Neural progenitor cell (in vitro differentiated cells): ENCODE results near the gene NPFFR2. TPM values are rescaled to one million over a fixed set of nuclear protein-coding genes. Genes with fewer than 3 reads are reported as not detected.
"Not testable (repeated sequence)": the region's sequence is repeated elsewhere in the genome, so short reads cannot be mapped to it uniquely, and the experiment has no call there.

ENCODE experiments used
- DNase-seq: peaks from one replicate; pipeline ENCODE4 v3.0.0-alpha.2; 2016; ENCODE audit warnings: low spot score
- H2AFZ ChIP-seq: fragments of 200-600 bp; sonication (generic); replicated peaks from 2 replicates; pipeline ENCODE4 v1.6.1; 2016; ENCODE audit warnings: antibody characterized with exemption
- H3F3A ChIP-seq: fragments of 200-600 bp; sonication (generic); 2 replicates; pipeline ENCODE4 v1.6.1; 2016; ENCODE audit warnings: antibody characterized with exemption, low read depth
- H3K27ac ChIP-seq: fragments of 200-600 bp; sonication (generic); 2 replicates; pipeline ENCODE4 v1.5.1; 2016; ENCODE audit warnings: mild to moderate bottlenecking
- H3K27me3 ChIP-seq: fragments of 200-600 bp; sonication (generic); 2 replicates; pipeline ENCODE4 v1.6.1; 2016; ENCODE audit warnings: mild to moderate bottlenecking, moderate library complexity
- H3K36me3 ChIP-seq: fragments of 200-600 bp; sonication (generic); 2 replicates; pipeline ENCODE4 v1.5.1; 2016
- H3K4me1 ChIP-seq: fragments of 200-600 bp; sonication (generic); 2 replicates; pipeline ENCODE4 v1.6.1; 2016; ENCODE audit warnings: mixed run types
- H3K4me2 ChIP-seq: fragments of 200-600 bp; sonication (generic); 2 replicates; pipeline ENCODE4 v1.6.1; 2016
- H3K4me3 ChIP-seq: fragments of 200-600 bp; sonication (generic); 2 replicates; pipeline ENCODE4 v1.5.1; 2016
- H3K79me2 ChIP-seq: fragments of 200-600 bp; sonication (generic); 2 replicates; pipeline ENCODE4 v1.6.1; 2016; ENCODE audit warnings: low read depth
- H3K9ac ChIP-seq: fragments of 200-600 bp; sonication (generic); 2 replicates; pipeline ENCODE4 v1.6.1; 2016
- H3K9me3 ChIP-seq: fragments of 200-600 bp; sonication (generic); 2 replicates; pipeline ENCODE4 v1.5.1; 2016; ENCODE audit warnings: low read depth
- H4K20me1 ChIP-seq: fragments of 200-600 bp; sonication (generic); 2 replicates; pipeline ENCODE4 v1.6.1; 2016; ENCODE audit warnings: low read depth
- H3K27ac Mint-ChIP-seq: 3 replicates; pipeline ENCODE4 v1.8.0; 2021; ENCODE audit warnings: mixed read lengths
- H3K27me3 Mint-ChIP-seq: 2 replicates; pipeline ENCODE4 v1.8.0; 2022; ENCODE audit warnings: low read depth, mild to moderate bottlenecking, inconsistent platforms, moderate library complexity, mixed read lengths; ENCODE audit not compliant: insufficient read depth
- H3K36me3 Mint-ChIP-seq: 3 replicates; pipeline ENCODE4 v1.8.0; 2021; ENCODE audit warnings: mixed read lengths
- H3K4me1 Mint-ChIP-seq: 3 replicates; pipeline ENCODE4 v1.8.0; 2021; ENCODE audit warnings: mixed read lengths
- H3K4me3 Mint-ChIP-seq: 3 replicates; pipeline ENCODE4 v1.8.0; 2021; ENCODE audit warnings: mild to moderate bottlenecking, moderate library complexity, mixed read lengths
- H3K9me3 Mint-ChIP-seq: 3 replicates; pipeline ENCODE4 v1.8.0; 2020; ENCODE audit warnings: mixed read lengths
- EZH2 ChIP-seq: fragments of 200-600 bp; sonication (generic); IDR thresholded peaks from 2 replicates; pipeline ENCODE4 v1.6.1; 2017; ENCODE audit warnings: antibody characterized with exemption, mild to moderate bottlenecking, moderate library complexity
- EZH2phosphoT487 ChIP-seq: fragments of 200-600 bp; sonication (generic); IDR thresholded peaks from 2 replicates; pipeline ENCODE4 v1.6.1; 2017; ENCODE audit warnings: antibody characterized with exemption
- total RNA-seq: library from RNA; depleted of rRNA; stranded (reverse); fragments of >200 nt; gene quantifications from 2 replicates; pipeline ENCODE4 v1.2.3, GENCODE V29; 2015; ENCODE audit warnings: low replicate concordance
- TF ChIP-seq, protein P1 (sequence below): fragments of 200-600 bp; sonication (generic); IDR thresholded peaks from 2 replicates; pipeline ENCODE4 v1.5.1; 2017; ENCODE audit warnings: antibody characterized with exemption, mild to moderate bottlenecking

Gene NPFFR2
- total RNA-seq, 1 donor from 2014 or later, result 2.1 TPM

- no peak overlapping the region for H3K4me3 Mint-ChIP-seq
- H3K9me3 ChIP-seq, result no peaks in the 10 kb centered on the region
- H3F3A ChIP-seq, result no peaks in the 10 kb centered on the region
- H3K4me1 Mint-ChIP-seq, result no peaks in the 10 kb centered on the region
- H3K4me3 ChIP-seq, result no peak overlapping the region
- TF ChIP-seq EZH2 (no peak), EZH2phosphoT487 (no peak)
- TF ChIP-seq, protein P1, sequence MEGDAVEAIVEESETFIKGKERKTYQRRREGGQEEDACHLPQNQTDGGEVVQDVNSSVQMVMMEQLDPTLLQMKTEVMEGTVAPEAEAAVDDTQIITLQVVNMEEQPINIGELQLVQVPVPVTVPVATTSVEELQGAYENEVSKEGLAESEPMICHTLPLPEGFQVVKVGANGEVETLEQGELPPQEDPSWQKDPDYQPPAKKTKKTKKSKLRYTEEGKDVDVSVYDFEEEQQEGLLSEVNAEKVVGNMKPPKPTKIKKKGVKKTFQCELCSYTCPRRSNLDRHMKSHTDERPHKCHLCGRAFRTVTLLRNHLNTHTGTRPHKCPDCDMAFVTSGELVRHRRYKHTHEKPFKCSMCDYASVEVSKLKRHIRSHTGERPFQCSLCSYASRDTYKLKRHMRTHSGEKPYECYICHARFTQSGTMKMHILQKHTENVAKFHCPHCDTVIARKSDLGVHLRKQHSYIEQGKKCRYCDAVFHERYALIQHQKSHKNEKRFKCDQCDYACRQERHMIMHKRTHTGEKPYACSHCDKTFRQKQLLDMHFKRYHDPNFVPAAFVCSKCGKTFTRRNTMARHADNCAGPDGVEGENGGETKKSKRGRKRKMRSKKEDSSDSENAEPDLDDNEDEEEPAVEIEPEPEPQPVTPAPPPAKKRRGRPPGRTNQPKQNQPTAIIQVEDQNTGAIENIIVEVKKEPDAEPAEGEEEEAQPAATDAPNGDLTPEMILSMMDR, result no peak
- no peak for DNase-seq
- H2AFZ ChIP-seq, result no peak overlapping the region
- H3K27me3 Mint-ChIP-seq, result no peaks in the 10 kb centered on the region
- no peaks in the 10 kb centered on the region for H3K9me3 Mint-ChIP-seq
- H3K27ac ChIP-seq, result no peak overlapping the region
- H3K27me3 ChIP-seq, result no peaks in the 10 kb centered on the region
- H3K4me1 ChIP-seq, result no peaks in the 10 kb centered on the region
- no peaks in the 10 kb centered on the region for H3K36me3 ChIP-seq
- no peak overlapping the region for H3K9ac ChIP-seq
- no peaks in the 10 kb centered on the region for H3K79me2 ChIP-seq
- no peaks in the 10 kb centered on the region for H4K20me1 ChIP-seq
- no peaks in the 10 kb centered on the region for H3K36me3 Mint-ChIP-seq
- H3K4me2 ChIP-seq, result no peak overlapping the region
- H3K27ac Mint-ChIP-seq, result no peak overlapping the region
Observed at GRCh38 chr4:72077346-72077745, 45.5 kb downstream of the NPFFR2 start.

GRCh38 chr4:72084587-72085011, 52.8 kb downstream of the NPFFR2 start:
- H3K9me3 Mint-ChIP-seq, result no peaks in the 10 kb centered on the region
- TF ChIP-seq EZH2phosphoT487 (no peak), EZH2 (no peak)
- TF ChIP-seq, protein P1, result no peak
- no peaks in the 10 kb centered on the region for H3K4me1 Mint-ChIP-seq
- Histone ChIP-seq H3F3A (no peaks in the 10 kb centered on the region), H3K9ac (no peak overlapping the region), H3K4me2 (no peak overlapping the region), H3K79me2 (no peaks in the 10 kb centered on the region), H3K4me1 (no peaks in the 10 kb centered on the region), H3K36me3 (no peaks in the 10 kb centered on the region), H3K27ac (no peak overlapping the region), H3K9me3 (no peaks in the 10 kb centered on the region), H2AFZ (no peak overlapping the region), H4K20me1 (no peaks in the 10 kb centered on the region), H3K27me3 (no peaks in the 10 kb centered on the region), H3K4me3 (no peak overlapping the region)
- H3K36me3 Mint-ChIP-seq, result no peaks in the 10 kb centered on the region
- H3K27ac Mint-ChIP-seq, result no peak overlapping the region
- H3K4me3 Mint-ChIP-seq, result no peak overlapping the region
- no peak for DNase-seq
- no peaks in the 10 kb centered on the region for H3K27me3 Mint-ChIP-seq

DNA sequence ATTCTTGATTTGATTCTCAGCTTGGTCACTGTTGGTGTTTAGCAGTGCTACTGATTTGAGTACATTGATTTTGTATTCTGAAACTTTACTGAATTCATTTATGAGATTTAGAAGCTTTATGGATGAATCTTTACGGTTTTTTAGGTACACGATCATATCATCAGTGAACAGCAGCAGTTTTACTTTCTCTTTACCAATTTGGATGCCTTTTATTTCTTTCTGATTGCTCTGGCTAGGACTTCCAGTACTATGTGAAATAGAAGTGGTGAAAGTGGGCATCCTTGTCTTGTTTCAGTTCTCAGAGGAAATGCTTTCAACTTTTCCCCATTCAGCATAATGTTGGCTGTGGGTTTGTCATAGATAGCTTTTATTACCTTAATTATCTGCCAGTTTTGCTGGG, 58.8 kb downstream of the NPFFR2 start:
- not testable (repeated sequence) for H3K4me3 ChIP-seq, H3K9me3 Mint-ChIP-seq, H3K4me3 Mint-ChIP-seq, H3K27ac ChIP-seq, DNase-seq, H4K20me1 ChIP-seq, H3K79me2 ChIP-seq, H3K4me2 ChIP-seq, H2AFZ ChIP-seq, H3K27me3 ChIP-seq, H3K9ac ChIP-seq, H3K27me3 Mint-ChIP-seq, H3K9me3 ChIP-seq, H3K27ac Mint-ChIP-seq, H3K4me1 Mint-ChIP-seq, H3F3A ChIP-seq, H3K36me3 Mint-ChIP-seq, H3K36me3 ChIP-seq, H3K4me1 ChIP-seq

GRCh38 chr4:72094059-72094797, 62.4 kb downstream of the NPFFR2 start:
- H3K27me3 Mint-ChIP-seq, result no peaks in the 10 kb centered on the region
- Histone ChIP-seq H2AFZ (peak overlapping the region; percentile 76), H3K36me3 (no peaks in the 10 kb centered on the region), H3K27me3 (no peaks in the 10 kb centered on the region), H3K9me3 (no peaks in the 10 kb centered on the region), H3K4me2 (no peak overlapping the region), H3K9ac (no peak overlapping the region), H4K20me1 (no peaks in the 10 kb centered on the region), H3K4me1 (no peaks in the 10 kb centered on the region), H3K27ac (no peak overlapping the region), H3F3A (no peaks in the 10 kb centered on the region), H3K79me2 (no peaks in the 10 kb centered on the region), H3K4me3 (no peak overlapping the region)
- TF ChIP-seq, protein P1, result no peak
- TF ChIP-seq EZH2phosphoT487, result no peak
- no peak for TF ChIP-seq EZH2
- H3K36me3 Mint-ChIP-seq, result no peaks in the 10 kb centered on the region
- peaks cover 2% of the 10 kb centered on the region for H3K4me1 Mint-ChIP-seq
- peak; percentile 23 for DNase-seq
- no peaks in the 10 kb centered on the region for H3K9me3 Mint-ChIP-seq
- no peak overlapping the region for H3K27ac Mint-ChIP-seq
- no peak overlapping the region for H3K4me3 Mint-ChIP-seq
